ENCODE measurements around the gene AFTPH. TPM values are rescaled to one million over a fixed set of nuclear protein-coding genes. Genes with fewer than 3 reads are reported as not detected.

Gene AFTPH
- total RNA-seq, 1 donor from 2014 or later, result 11.3 TPM

DNA sequence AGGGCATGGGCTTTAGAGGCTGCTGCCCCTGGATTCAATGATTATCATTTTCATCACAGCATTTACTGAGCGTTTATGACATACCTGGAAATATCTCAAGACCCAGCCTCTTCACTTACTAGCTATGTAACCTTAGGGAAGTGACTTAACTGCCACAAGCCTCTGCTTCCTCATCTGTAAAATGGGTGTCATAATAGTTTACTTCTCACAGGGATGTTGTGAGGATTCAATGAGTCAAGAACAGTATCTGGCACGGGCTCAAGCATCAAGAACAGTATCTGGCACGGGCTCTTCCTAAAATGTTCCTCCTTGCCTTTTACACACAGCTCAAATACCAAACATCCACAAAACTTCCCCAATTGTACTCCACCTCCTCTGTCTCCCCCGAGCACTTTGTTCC, 38.8 kb upstream of the AFTPH start:
- TF ChIP-seq CTCF (IDR thresholded peaks at IDR 0.05; ENCODE audit: borderline replicate concordance), result no peak
- no peaks in the 10 kb centered on the region for H3K36me3 ChIP-seq
- no peak overlapping the region for H3K27ac ChIP-seq (replicated peaks)
- H3K27me3 ChIP-seq (ENCODE audit: low read depth), result no peaks in the 10 kb centered on the region
- intact Hi-C loops (cut with micrococcal nuclease), result loop anchor here (5.0 kb wide), 1 partner anchor 153 kb away; no protein-coding TSS in a partner anchor
- H3K9me3 ChIP-seq (replicated peaks), result no peaks in the 10 kb centered on the region
- peaks cover 32% of the 10 kb centered on the region for H3K4me1 ChIP-seq
- DNase-seq, result no peak
- H3K4me3 ChIP-seq, result no peak overlapping the region

DNA sequence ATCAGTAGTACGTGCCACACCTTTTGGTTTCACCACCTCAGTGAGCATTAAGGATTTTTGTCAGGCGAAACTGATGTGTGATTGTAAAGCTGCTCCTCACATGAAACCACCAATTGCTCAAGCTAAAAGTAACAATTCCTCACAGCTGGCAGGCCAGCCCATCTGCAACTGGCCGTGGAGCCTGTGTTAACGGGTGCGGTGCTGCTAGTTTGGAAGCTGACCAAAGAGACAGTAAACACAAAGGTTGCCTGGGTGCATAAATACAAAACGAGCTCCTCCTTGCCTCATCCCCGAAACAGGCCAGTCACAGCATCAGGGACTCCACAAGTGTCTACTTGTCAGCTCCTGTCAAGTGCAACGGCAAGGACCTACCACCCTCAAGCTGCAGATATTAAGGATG, 38.2 kb upstream of the AFTPH start:
- no peak overlapping the region for H3K27ac ChIP-seq (replicated peaks)
- H3K4me1 ChIP-seq, result peaks cover 32% of the 10 kb centered on the region
- no peaks in the 10 kb centered on the region for H3K9me3 ChIP-seq (replicated peaks)
- peak; percentile 26 for DNase-seq
- no peaks in the 10 kb centered on the region for H3K36me3 ChIP-seq
- no peak overlapping the region for H3K4me3 ChIP-seq
- no peak for TF ChIP-seq CTCF (IDR thresholded peaks at IDR 0.05; ENCODE audit: borderline replicate concordance)
- intact Hi-C loops (cut with micrococcal nuclease), result loop anchor here (5.0 kb wide), 1 partner anchor 154 kb away; no protein-coding TSS in a partner anchor
- H3K27me3 ChIP-seq (ENCODE audit: low read depth), result no peaks in the 10 kb centered on the region

- Histone ChIP-seq H3K4me3 (no peak overlapping the region), H3K27me3 (ENCODE audit: low read depth) (no peaks in the 10 kb centered on the region), H3K4me1 (peaks cover 32% of the 10 kb centered on the region), H3K36me3 (no peaks in the 10 kb centered on the region), H3K9me3 (replicated peaks) (no peaks in the 10 kb centered on the region), H3K27ac (replicated peaks) (peak overlapping the region; percentile 35)
- intact Hi-C loops (cut with micrococcal nuclease), result loop anchor here (5.0 kb wide), 1 partner anchor 155 kb away; no protein-coding TSS in a partner anchor
- TF ChIP-seq CTCF (IDR thresholded peaks at IDR 0.05; ENCODE audit: borderline replicate concordance), result no peak
- no peak for DNase-seq
Measured at GRCh38 chr2:64487256-64488049, 36.7 kb upstream of the AFTPH start.

DNA sequence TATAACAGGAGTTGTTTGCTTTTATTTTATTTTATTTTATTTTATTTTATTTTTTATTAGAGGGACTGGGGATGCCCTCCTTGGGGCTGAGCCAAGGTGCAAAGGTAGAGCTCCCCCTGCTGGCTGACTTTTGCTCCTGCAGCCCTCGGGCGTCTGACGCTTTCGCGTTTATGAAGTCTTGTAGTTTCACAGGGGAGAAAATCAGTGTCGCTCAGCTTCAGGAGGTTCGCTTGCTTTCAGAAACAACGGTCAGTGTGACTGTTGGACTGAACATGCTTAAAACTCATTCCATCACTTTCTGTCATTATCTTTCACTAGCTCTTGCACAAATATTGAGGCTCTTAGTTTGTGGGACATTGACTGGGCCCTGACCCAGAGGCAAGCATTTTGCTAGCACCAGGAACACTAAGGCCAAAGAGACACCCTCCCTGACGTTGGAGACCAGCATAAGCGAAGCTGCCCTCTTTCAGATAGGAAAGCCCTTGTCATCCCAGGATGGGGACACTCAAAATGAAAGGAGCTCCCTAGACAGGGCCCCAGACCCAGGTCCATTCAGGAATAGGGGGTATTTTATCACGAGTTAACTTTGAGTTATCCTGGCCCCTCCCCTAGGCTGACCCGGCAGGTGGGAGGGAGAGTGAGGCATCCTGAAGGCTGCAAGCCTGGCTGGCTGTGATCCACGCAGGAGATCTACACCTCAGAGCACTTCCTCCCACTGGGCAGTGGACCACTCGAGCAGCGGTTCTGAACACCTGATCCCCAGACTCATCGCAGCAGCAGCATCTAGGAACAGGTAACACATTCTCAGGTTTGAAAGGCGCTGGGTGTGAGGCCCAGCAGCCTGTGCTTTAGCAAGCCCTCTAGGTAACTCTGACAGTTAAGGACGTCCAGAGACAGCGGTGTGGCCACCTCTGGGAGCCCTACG, 35.8 kb upstream of the AFTPH start:
- intact Hi-C loops (cut with micrococcal nuclease), result loop anchor here (5.0 kb wide), 1 partner anchor 156 kb away; no protein-coding TSS in a partner anchor
- peaks cover 26% of the 10 kb centered on the region for H3K4me1 ChIP-seq
- no peak overlapping the region for H3K4me3 ChIP-seq
- no peaks in the 10 kb centered on the region for H3K27me3 ChIP-seq (ENCODE audit: low read depth)
- no peak overlapping the region for H3K27ac ChIP-seq (replicated peaks)
- peak; percentile 98 for TF ChIP-seq CTCF (IDR thresholded peaks at IDR 0.05; ENCODE audit: borderline replicate concordance)
- peak; percentile 59 for DNase-seq
- no peaks in the 10 kb centered on the region for H3K36me3 ChIP-seq
- H3K9me3 ChIP-seq (replicated peaks), result no peaks in the 10 kb centered on the region

DNA sequence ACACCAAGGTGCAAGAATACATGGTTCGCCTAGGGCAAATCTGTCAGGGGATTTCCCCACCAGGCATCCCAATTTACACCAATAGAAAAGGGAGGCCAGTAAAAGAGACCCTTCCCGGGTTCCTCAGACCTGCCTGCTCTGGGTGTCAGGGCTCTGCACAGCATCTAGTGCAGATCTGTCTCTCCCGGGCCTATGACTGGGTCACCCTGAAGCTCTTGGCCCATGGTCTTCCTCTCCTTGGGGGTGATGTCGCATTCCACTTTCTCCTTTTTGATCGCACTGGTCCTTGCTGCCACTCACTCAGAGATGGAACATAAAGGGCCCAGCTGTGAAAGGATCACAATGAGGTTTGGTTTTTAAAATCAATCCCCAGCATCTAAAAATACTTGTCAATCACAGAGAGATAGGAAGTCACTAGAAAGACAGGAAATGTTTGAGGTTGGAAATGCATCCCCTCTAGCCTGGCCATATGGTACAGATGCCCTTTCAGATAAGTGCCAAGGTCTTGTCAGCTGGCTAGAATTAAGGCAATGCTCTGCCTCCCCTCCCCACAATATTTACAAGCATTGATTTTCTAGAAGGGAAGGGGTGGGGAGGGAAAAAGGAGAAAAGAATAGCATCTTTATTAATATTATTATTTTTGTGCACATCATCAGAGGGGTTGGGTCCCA, 34.9 kb upstream of the AFTPH start:
- Histone ChIP-seq H3K9me3 (replicated peaks) (no peaks in the 10 kb centered on the region), H3K4me1 (peaks cover 26% of the 10 kb centered on the region), H3K36me3 (no peaks in the 10 kb centered on the region), H3K4me3 (no peak overlapping the region), H3K27ac (replicated peaks) (no peak overlapping the region), H3K27me3 (ENCODE audit: low read depth) (no peaks in the 10 kb centered on the region)
- no peak for TF ChIP-seq CTCF (IDR thresholded peaks at IDR 0.05; ENCODE audit: borderline replicate concordance)
- no peak for DNase-seq
- intact Hi-C loops (cut with micrococcal nuclease), result loop anchor here (5.0 kb wide), 1 partner anchor 157 kb away; no protein-coding TSS in a partner anchor
